Peyer's patch (tissue), 4 donors: ENCODE data around the gene ZNF428.

ENCODE experiments used
- POLR2A ChIP-seq, 2 donors: fragments of 450-650 bp; IDR thresholded peaks; one replicate each; pipeline ENCODE4 v1.5.1; 2017; ENCODE audit warnings: antibody characterized with exemption in 2 of 2, mild to moderate bottlenecking in 2 of 2, moderate library complexity in 2 of 2
- TF ChIP-seq, protein P1 (sequence below), 6 experiments: fragments of 450-650 bp in 4 of 6; fragments of 200-600 bp in 2 of 6; sonication (generic) in 1 of 6; IDR thresholded peaks; one replicate each; pipeline ENCODE4 v1.5.1; 2017 to 2019; ENCODE audit warnings: antibody characterized with exemption in 6 of 6, mild to moderate bottlenecking in 3 of 6, moderate library complexity in 1 of 6

DNA sequence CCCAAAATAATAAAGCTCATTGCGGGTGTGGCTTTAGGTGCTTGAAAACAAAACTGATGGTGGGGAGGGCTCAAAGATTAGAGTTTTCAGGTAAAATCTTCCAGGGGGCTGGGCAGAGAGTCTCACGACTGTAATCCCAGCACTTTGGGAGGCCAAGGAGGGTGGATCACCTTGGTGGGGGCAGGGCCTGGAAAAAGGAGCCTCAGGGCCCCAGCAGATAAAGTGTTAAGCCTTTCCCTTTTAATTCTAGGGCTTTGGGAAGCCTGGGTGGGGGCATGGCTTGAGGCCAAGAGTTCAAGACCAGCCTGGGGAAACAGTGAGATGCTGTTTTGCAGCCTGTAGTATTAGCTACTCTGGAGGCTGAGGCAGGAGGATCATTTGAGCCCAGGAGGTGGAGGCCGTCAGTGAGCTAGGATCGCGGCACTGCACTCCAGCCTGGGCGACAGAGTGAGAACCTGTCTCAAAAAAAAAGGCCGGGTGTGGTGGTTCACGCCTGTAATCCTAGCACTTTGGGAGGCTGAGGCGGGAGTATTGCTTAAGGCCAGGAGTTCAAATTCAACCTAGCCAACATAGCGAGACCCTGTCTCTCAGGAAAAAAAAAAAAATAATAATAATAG is 25.2 kb downstream of the ZNF428 start:
- TF ChIP-seq, protein P1, sequence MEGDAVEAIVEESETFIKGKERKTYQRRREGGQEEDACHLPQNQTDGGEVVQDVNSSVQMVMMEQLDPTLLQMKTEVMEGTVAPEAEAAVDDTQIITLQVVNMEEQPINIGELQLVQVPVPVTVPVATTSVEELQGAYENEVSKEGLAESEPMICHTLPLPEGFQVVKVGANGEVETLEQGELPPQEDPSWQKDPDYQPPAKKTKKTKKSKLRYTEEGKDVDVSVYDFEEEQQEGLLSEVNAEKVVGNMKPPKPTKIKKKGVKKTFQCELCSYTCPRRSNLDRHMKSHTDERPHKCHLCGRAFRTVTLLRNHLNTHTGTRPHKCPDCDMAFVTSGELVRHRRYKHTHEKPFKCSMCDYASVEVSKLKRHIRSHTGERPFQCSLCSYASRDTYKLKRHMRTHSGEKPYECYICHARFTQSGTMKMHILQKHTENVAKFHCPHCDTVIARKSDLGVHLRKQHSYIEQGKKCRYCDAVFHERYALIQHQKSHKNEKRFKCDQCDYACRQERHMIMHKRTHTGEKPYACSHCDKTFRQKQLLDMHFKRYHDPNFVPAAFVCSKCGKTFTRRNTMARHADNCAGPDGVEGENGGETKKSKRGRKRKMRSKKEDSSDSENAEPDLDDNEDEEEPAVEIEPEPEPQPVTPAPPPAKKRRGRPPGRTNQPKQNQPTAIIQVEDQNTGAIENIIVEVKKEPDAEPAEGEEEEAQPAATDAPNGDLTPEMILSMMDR (IDR thresholded peaks at IDR 0.05) = no peak
- no peak for TF ChIP-seq POLR2A (IDR thresholded peaks at IDR 0.05)
